Measurements from ENCODE around the gene PRSS12. TPM values are rescaled to one million over a fixed set of nuclear protein-coding genes. Genes with fewer than 3 reads are reported as not detected.

The PRSS12 gene
- total and polyA plus RNA-seq, 7 experiments from 2014 or later, result 0.07 TPM; not detected in 6

GRCh38 chr4:118357601-118358000, 4.8 kb upstream of the PRSS12 start:
- no peak overlapping the region for H3K27ac Mint-ChIP-seq
- H3K27me3 Mint-ChIP-seq, result peaks cover 45 to 82% (median 73%) of the 10 kb centered on the region in 5 donors
- Histone ChIP-seq H3K36me3 (ENCODE audit: control insufficient read depth in 2 of 3, insufficient read depth in 3 of 3, low read length in 3 of 3) (no peaks in the 10 kb centered on the region), H3K4me1 (ENCODE audit: control insufficient read depth in 2 of 2, insufficient read depth in 2 of 2, low read length in 2 of 2) (peaks cover 6 to 7% of the 10 kb centered on the region in 2 donors), H3K4me3 (ENCODE audit: low read length) (no peak overlapping the region), H3K9me3 (ENCODE audit: control insufficient read depth in 2 of 3, low read length in 3 of 3) (no peaks in the 10 kb centered on the region), H3K27ac (ENCODE audit: low read depth, low read length) (no peak overlapping the region), H3K27me3 (ENCODE audit: control insufficient read depth in 2 of 2, insufficient read depth in 2 of 2, low read length in 2 of 2) (peaks cover 9 to 11% of the 10 kb centered on the region in 2 donors)
- DNase-seq (no peak), ATAC-seq (no peak)
- peaks cover 0 to 1% (median 0%) of the 10 kb centered on the region in 11 donors for H3K9me3 Mint-ChIP-seq
- intact Hi-C loops (cut with micrococcal nuclease), result loop anchor here in 1 of 2 donors (10.0 kb wide), 1 partner anchor 2003 kb away; no protein-coding TSS in a partner anchor
- no peak overlapping the region for H3K4me3 Mint-ChIP-seq
- ChIA-PET CTCF (no interaction called here), POLR2A (no interaction called here)
- H3K4me1 Mint-ChIP-seq, result peaks cover 6 to 10% (median 10%) of the 10 kb centered on the region in 7 donors
- no peaks in the 10 kb centered on the region for H3K36me3 Mint-ChIP-seq

- no peaks in the 10 kb centered on the region for H3K36me3 ChIP-seq (ENCODE audit: control insufficient read depth in 2 of 3, insufficient read depth in 3 of 3, low read length in 3 of 3)
- intact Hi-C loops (cut with micrococcal nuclease), result loop anchor here in 1 of 2 donors (10.0 kb wide), 1 partner anchor 2002 kb away; no protein-coding TSS in a partner anchor
- Mint-ChIP-seq H3K9me3 (peaks cover 0 to 2% (median 0%) of the 10 kb centered on the region in 11 donors), H3K4me1 (peaks cover 6 to 13% (median 12%) of the 10 kb centered on the region in 7 donors), H3K27ac (no peak overlapping the region), H3K4me3 (no peak overlapping the region), H3K36me3 (no peaks in the 10 kb centered on the region), H3K27me3 (peaks cover 46 to 82% (median 73%) of the 10 kb centered on the region in 5 donors)
- peaks cover 11 to 12% of the 10 kb centered on the region in 2 donors for H3K27me3 ChIP-seq (ENCODE audit: control insufficient read depth in 2 of 2, insufficient read depth in 2 of 2, low read length in 2 of 2)
- H3K9me3 ChIP-seq (ENCODE audit: control insufficient read depth in 2 of 3, low read length in 3 of 3), result no peaks in the 10 kb centered on the region
- ChIA-PET POLR2A (no interaction called here), CTCF (no interaction called here)
- H3K4me3 ChIP-seq (ENCODE audit: low read length), result no peak overlapping the region
- DNase-seq (no peak), ATAC-seq (no peak)
- H3K27ac ChIP-seq (ENCODE audit: low read depth, low read length), result no peak overlapping the region
- peaks cover 6 to 7% of the 10 kb centered on the region in 2 donors for H3K4me1 ChIP-seq (ENCODE audit: control insufficient read depth in 2 of 2, insufficient read depth in 2 of 2, low read length in 2 of 2)
These were observed 3.9 kb upstream of the PRSS12 start for GRCh38 chr4:118356731-118357130.

GRCh38 chr4:118356111-118356510, 3.3 kb upstream of the PRSS12 start:
- no peak overlapping the region for H3K4me3 ChIP-seq (ENCODE audit: low read length)
- DNase-seq, result no peak
- H3K4me1 ChIP-seq (ENCODE audit: control insufficient read depth in 2 of 2, insufficient read depth in 2 of 2, low read length in 2 of 2), result peaks cover 6 to 7% of the 10 kb centered on the region in 2 donors
- H3K27me3 ChIP-seq (ENCODE audit: control insufficient read depth in 2 of 2, insufficient read depth in 2 of 2, low read length in 2 of 2), result peaks cover 11 to 14% of the 10 kb centered on the region in 2 donors
- Mint-ChIP-seq H3K36me3 (no peaks in the 10 kb centered on the region), H3K4me1 (peaks cover 6 to 17% (median 14%) of the 10 kb centered on the region in 7 donors), H3K27me3 (peaks cover 52 to 82% (median 76%) of the 10 kb centered on the region in 5 donors), H3K27ac (no peak overlapping the region), H3K4me3 (no peak overlapping the region), H3K9me3 (peaks cover 0 to 4% (median 0%) of the 10 kb centered on the region in 11 donors)
- intact Hi-C loops (cut with micrococcal nuclease), result loop anchor here in 1 of 2 donors (10.0 kb wide), 1 partner anchor 2001 kb away; no protein-coding TSS in a partner anchor
- no peak for ATAC-seq
- ChIA-PET CTCF (no interaction called here), POLR2A (no interaction called here)
- no peak overlapping the region for H3K27ac ChIP-seq (ENCODE audit: low read depth, low read length)
- H3K9me3 ChIP-seq (ENCODE audit: control insufficient read depth in 2 of 3, low read length in 3 of 3), result no peaks in the 10 kb centered on the region
- H3K36me3 ChIP-seq (ENCODE audit: control insufficient read depth in 2 of 3, insufficient read depth in 3 of 3, low read length in 3 of 3), result no peaks in the 10 kb centered on the region

- Mint-ChIP-seq H3K4me1 (peaks cover 6 to 20% (median 16%) of the 10 kb centered on the region in 7 donors), H3K9me3 (peaks cover 0 to 4% (median 0%) of the 10 kb centered on the region in 11 donors), H3K36me3 (no peaks in the 10 kb centered on the region), H3K27ac (no peak overlapping the region), H3K27me3 (peaks cover 63 to 88% (median 82%) of the 10 kb centered on the region in 5 donors), H3K4me3 (no peak overlapping the region)
- Histone ChIP-seq H3K4me3 (ENCODE audit: low read length) (no peak overlapping the region), H3K27me3 (ENCODE audit: control insufficient read depth in 2 of 2, insufficient read depth in 2 of 2, low read length in 2 of 2) (peaks cover 11 to 14% of the 10 kb centered on the region in 2 donors), H3K9me3 (ENCODE audit: control insufficient read depth in 2 of 3, low read length in 3 of 3) (no peaks in the 10 kb centered on the region), H3K27ac (ENCODE audit: low read depth, low read length) (no peak overlapping the region), H3K36me3 (ENCODE audit: control insufficient read depth in 2 of 3, insufficient read depth in 3 of 3, low read length in 3 of 3) (no peaks in the 10 kb centered on the region), H3K4me1 (ENCODE audit: control insufficient read depth in 2 of 2, insufficient read depth in 2 of 2, low read length in 2 of 2) (peaks cover 6 to 7% of the 10 kb centered on the region in 2 donors)
- ATAC-seq, result no peak
- intact Hi-C loops (cut with micrococcal nuclease), result loop anchor here in 1 of 2 donors (10.0 kb wide), 1 partner anchor 2000 kb away; no protein-coding TSS in a partner anchor
- CTCF ChIA-PET, result no interaction called here
- no peak for DNase-seq
- POLR2A ChIA-PET, result no interaction called here
These were observed 2.1 kb upstream of the PRSS12 start for GRCh38 chr4:118354913-118355312.

GRCh38 chr4:118353534-118354030, 779 bp upstream of the PRSS12 start:
- no peak for ATAC-seq
- Histone ChIP-seq H3K27ac (ENCODE audit: low read depth, low read length) (no peak overlapping the region), H3K27me3 (ENCODE audit: control insufficient read depth in 2 of 2, insufficient read depth in 2 of 2, low read length in 2 of 2) (peaks cover 11 to 14% of the 10 kb centered on the region in 2 donors), H3K9me3 (ENCODE audit: control insufficient read depth in 2 of 3, low read length in 3 of 3) (no peaks in the 10 kb centered on the region), H3K36me3 (ENCODE audit: control insufficient read depth in 2 of 3, insufficient read depth in 3 of 3, low read length in 3 of 3) (no peaks in the 10 kb centered on the region), H3K4me3 (ENCODE audit: low read length) (no peak overlapping the region), H3K4me1 (ENCODE audit: control insufficient read depth in 2 of 2, insufficient read depth in 2 of 2, low read length in 2 of 2) (peaks cover 6 to 7% of the 10 kb centered on the region in 2 donors)
- Mint-ChIP-seq H3K4me1 (peaks cover 6 to 20% (median 16%) of the 10 kb centered on the region in 7 donors), H3K36me3 (no peaks in the 10 kb centered on the region), H3K27ac (peak overlapping the region in 1 of 9 donors; percentile 23), H3K9me3 (peaks cover 0 to 4% (median 0%) of the 10 kb centered on the region in 11 donors), H3K27me3 (peaks cover 74 to 89% (median 82%) of the 10 kb centered on the region in 5 donors), H3K4me3 (peak overlapping the region; percentile 64 to 86 (median 82))
- ChIA-PET POLR2A (no interaction called here), CTCF (no interaction called here)
- intact Hi-C loops (cut with micrococcal nuclease), result loop anchor here (1.0 to 10.0 kb wide), 2 partner anchors 72 to 1999 kb away; no protein-coding TSS in a partner anchor
- DNase-seq, result no peak

GRCh38 chr4:118351851-118352827, 664 bp downstream of the PRSS12 start:
- Mint-ChIP-seq H3K36me3 (no peaks in the 10 kb centered on the region), H3K4me3 (peak overlapping the region; percentile 51 to 86 (median 77)), H3K4me1 (peaks cover 6 to 20% (median 16%) of the 10 kb centered on the region in 7 donors), H3K9me3 (peaks cover 0 to 4% (median 0%) of the 10 kb centered on the region in 11 donors), H3K27me3 (peaks cover 69 to 79% (median 74%) of the 10 kb centered on the region in 5 donors), H3K27ac (peak overlapping the region in 3 of 9 donors; percentile 15 to 43 (median 41))
- no peaks in the 10 kb centered on the region for H3K9me3 ChIP-seq (ENCODE audit: control insufficient read depth in 2 of 3, low read length in 3 of 3)
- POLR2A ChIA-PET, result no interaction called here
- H3K27ac ChIP-seq (ENCODE audit: low read depth, low read length), result no peak overlapping the region
- H3K27me3 ChIP-seq (ENCODE audit: control insufficient read depth in 2 of 2, insufficient read depth in 2 of 2, low read length in 2 of 2), result peaks cover 11 to 14% of the 10 kb centered on the region in 2 donors
- CTCF ChIA-PET, result no interaction called here
- peak; percentile 36 for ATAC-seq
- peak in 3 of 9 donors; percentile 0 to 24 (median 9) for DNase-seq
- H3K4me1 ChIP-seq (ENCODE audit: control insufficient read depth in 2 of 2, insufficient read depth in 2 of 2, low read length in 2 of 2), result peaks cover 6 to 7% of the 10 kb centered on the region in 2 donors
- intact Hi-C loops (cut with micrococcal nuclease), result loop anchor here in 1 of 2 donors (10.0 kb wide), 1 partner anchor 1997 kb away; no protein-coding TSS in a partner anchor
- H3K36me3 ChIP-seq (ENCODE audit: control insufficient read depth in 2 of 3, insufficient read depth in 3 of 3, low read length in 3 of 3), result no peaks in the 10 kb centered on the region
- no peak overlapping the region for H3K4me3 ChIP-seq (ENCODE audit: low read length)

All from naive thymus-derived CD4-positive, alpha-beta T cell (primary cell).